Measurements from ENCODE around the gene ABCA4.

The ABCA4 gene

GRCh38 chr1:94024104-94024792, 96.7 kb downstream of the ABCA4 start:
- no peak for DNase-seq

GRCh38 chr1:94022471-94023189, 98.3 kb downstream of the ABCA4 start:
- DNase-seq: no peak

GRCh38 chr1:94020764-94021579, 100.0 kb downstream of the ABCA4 start:
- no peak for DNase-seq

GRCh38 chr1:94019327-94019726, 101.6 kb downstream of the ABCA4 start:
- no peak for DNase-seq

GRCh38 chr1:94017155-94017829, 103.7 kb downstream of the ABCA4 start:
- DNase-seq: no peak

GRCh38 chr1:94015489-94015817, 105.5 kb downstream of the ABCA4 start:
- no peak for DNase-seq

GRCh38 chr1:94014635-94015488, 106.1 kb downstream of the ABCA4 start:
- no peak for DNase-seq

GRCh38 chr1:94014087-94014486, 106.9 kb downstream of the ABCA4 start:
- no peak for DNase-seq

- no peak for DNase-seq
Measured at GRCh38 chr1:94013367-94013878, 107.5 kb downstream of the ABCA4 start.

GRCh38 chr1:94012708-94013366, 108.1 kb downstream of the ABCA4 start:
- DNase-seq: no peak

- DNase-seq: no peak
Measured at GRCh38 chr1:94011709-94012595, 109.0 kb downstream of the ABCA4 start.

- DNase-seq: no peak
Measured at GRCh38 chr1:94011129-94011528, 109.8 kb downstream of the ABCA4 start.

GRCh38 chr1:94009304-94009703, 111.6 kb downstream of the ABCA4 start:
- DNase-seq: no peak

GRCh38 chr1:94006604-94007003, 114.3 kb downstream of the ABCA4 start:
- no peak for DNase-seq

GRCh38 chr1:94004924-94005323, 116.0 kb downstream of the ABCA4 start:
- no peak for DNase-seq

- DNase-seq: no peak
Measured at GRCh38 chr1:94002046-94002787, 118.7 kb downstream of the ABCA4 start.

- no peak for DNase-seq
Measured at GRCh38 chr1:94001397-94002045, 119.4 kb downstream of the ABCA4 start.

- no peak for DNase-seq
Measured at GRCh38 chr1:94000510-94001282, 120.3 kb downstream of the ABCA4 start.

All from activated naive CD4-positive, alpha-beta T cell treated with Interleukin-2 at 50 U/mL for 16 hours (primary cell).